PC-3 (cell line): ENCODE measurements around the gene NYAP1. TPM values are rescaled to one million over a fixed set of nuclear protein-coding genes. Genes with fewer than 3 reads are reported as not detected.
"Not testable (repeated sequence)": the region's sequence is repeated elsewhere in the genome, so short reads cannot be mapped to it uniquely, and the experiment has no call there.

Experiments used
- ATAC-seq: fragments of 200-7000 bp; cut with Tn5 transposase; 2 replicates; pipeline ENCODE4 v1.9.1; 2020; ENCODE audit warnings: mild to moderate bottlenecking, moderate library complexity
- BruUV-seq: library from RNA; stranded (reverse); fragments of 400-500 nt; replicated peaks from 2 replicates; lab custom pipeline; 2021; lab: Mats Ljungman, UMichigan
- CTCF ChIA-PET: fragments of 300-600 bp; sonication (Branson Sonifier 250); formaldehyde crosslinking; loops from one replicate; lab custom pipeline; 2022; ENCODE audit warnings: antibody characterized with exemption; lab: Charles Lee
- POLR2A ChIA-PET: fragments of 300-600 bp; sonication (Branson Sonifier 250); formaldehyde crosslinking; loops from one replicate; lab custom pipeline; 2022; ENCODE audit warnings: antibody characterized with exemption; ENCODE audit not compliant: unreplicated experiment; lab: Charles Lee
- DNase-seq: peaks from one replicate; pipeline ENCODE4 v3.0.0-alpha.2; 2015
- H2AFZ ChIP-seq: fragments of 300-600 bp; sonication (generic); 2 replicates; pipeline ENCODE4 v1.6.0; 2016; ENCODE audit warnings: antibody characterized with exemption, low read length
- H3F3A ChIP-seq: fragments of 300-600 bp; sonication (generic); one replicate; pipeline ENCODE4 v1.6.0; 2017; ENCODE audit warnings: antibody characterized with exemption, low read length, control low read depth, mild to moderate bottlenecking; ENCODE audit not compliant: unreplicated experiment
- H3K27ac ChIP-seq: fragments of 300-600 bp; sonication (generic); 2 replicates; pipeline ENCODE4 v1.5.1; 2016; ENCODE audit warnings: mild to moderate bottlenecking, low read length
- H3K27me3 ChIP-seq: fragments of 300-600 bp; sonication (generic); 2 replicates; pipeline ENCODE4 v1.6.1; 2016; ENCODE audit warnings: low read length, mixed read lengths
- H3K36me3 ChIP-seq: fragments of 300-600 bp; sonication (generic); 2 replicates; pipeline ENCODE4 v1.6.1; 2016; ENCODE audit warnings: low read depth, mixed run types, low read length, mixed read lengths
- H3K4me1 ChIP-seq: fragments of 300-600 bp; sonication (generic); 2 replicates; pipeline ENCODE4 v1.5.1; 2016; ENCODE audit warnings: low read length; ENCODE audit not compliant: insufficient read depth
- H3K4me2 ChIP-seq: fragments of 300-600 bp; sonication (generic); 2 replicates; pipeline ENCODE4 v1.6.0; 2016; ENCODE audit warnings: low read length
- H3K4me3 ChIP-seq: fragments of 300-600 bp; sonication (generic); 2 replicates; pipeline ENCODE4 v1.5.1; 2016; ENCODE audit warnings: mild to moderate bottlenecking, low read length, mixed read lengths
- H3K79me2 ChIP-seq: fragments of 300-600 bp; sonication (generic); 2 replicates; pipeline ENCODE4 v1.6.1; 2017; ENCODE audit warnings: low read length, mixed read lengths
- H3K9ac ChIP-seq: fragments of 300-600 bp; sonication (generic); 2 replicates; pipeline ENCODE4 v1.6.0; 2016; ENCODE audit warnings: mild to moderate bottlenecking, low read length
- H3K9me2 ChIP-seq: fragments of 300-600 bp; sonication (generic); replicated peaks from 2 replicates; pipeline ENCODE4 v1.6.1; 2016; ENCODE audit warnings: mixed run types, low read length, mixed read lengths
- H3K9me3 ChIP-seq: fragments of 300-600 bp; sonication (generic); 2 replicates; pipeline ENCODE4 v1.6.1; 2016; ENCODE audit warnings: low read length, mixed read lengths
- H4K20me1 ChIP-seq: fragments of 300-600 bp; sonication (generic); 2 replicates; pipeline ENCODE4 v1.6.1; 2016; ENCODE audit warnings: low read length, mixed read lengths
- EZH2 ChIP-seq: fragments of 300-600 bp; sonication (generic); IDR thresholded peaks from one replicate; pipeline ENCODE4 v1.6.1; 2017; ENCODE audit warnings: antibody characterized with exemption, mild to moderate bottlenecking, low read length; ENCODE audit not compliant: unreplicated experiment
- EZH2phosphoT487 ChIP-seq: fragments of 300-600 bp; sonication (generic); IDR thresholded peaks from 2 replicates; pipeline ENCODE4 v1.6.1; 2018; ENCODE audit warnings: mild to moderate bottlenecking, antibody characterized with exemption, low read length, borderline replicate concordance
- intact Hi-C: fragments of 100-400 bp; cut with micrococcal nuclease; formaldehyde crosslinking; loops from 2 replicates; pipeline ENCODE4 v1.9.0; 2023
- total RNA-seq: library from RNA; depleted of rRNA; stranded (reverse); fragments of >200 nt; gene quantifications from 2 replicates; pipeline ENCODE4 v1.2.3, GENCODE V29; 2014
- TF ChIP-seq, protein P1 (sequence below): fragments of 300-600 bp; sonication (generic); conservative IDR thresholded peaks from 2 replicates; pipeline ENCODE4 v1.5.1; 2017; ENCODE audit warnings: antibody characterized with exemption, low read depth, mild to moderate bottlenecking, low read length

Gene NYAP1
- total RNA-seq, 1 experiment from 2014 or later = 1.9 TPM

DNA sequence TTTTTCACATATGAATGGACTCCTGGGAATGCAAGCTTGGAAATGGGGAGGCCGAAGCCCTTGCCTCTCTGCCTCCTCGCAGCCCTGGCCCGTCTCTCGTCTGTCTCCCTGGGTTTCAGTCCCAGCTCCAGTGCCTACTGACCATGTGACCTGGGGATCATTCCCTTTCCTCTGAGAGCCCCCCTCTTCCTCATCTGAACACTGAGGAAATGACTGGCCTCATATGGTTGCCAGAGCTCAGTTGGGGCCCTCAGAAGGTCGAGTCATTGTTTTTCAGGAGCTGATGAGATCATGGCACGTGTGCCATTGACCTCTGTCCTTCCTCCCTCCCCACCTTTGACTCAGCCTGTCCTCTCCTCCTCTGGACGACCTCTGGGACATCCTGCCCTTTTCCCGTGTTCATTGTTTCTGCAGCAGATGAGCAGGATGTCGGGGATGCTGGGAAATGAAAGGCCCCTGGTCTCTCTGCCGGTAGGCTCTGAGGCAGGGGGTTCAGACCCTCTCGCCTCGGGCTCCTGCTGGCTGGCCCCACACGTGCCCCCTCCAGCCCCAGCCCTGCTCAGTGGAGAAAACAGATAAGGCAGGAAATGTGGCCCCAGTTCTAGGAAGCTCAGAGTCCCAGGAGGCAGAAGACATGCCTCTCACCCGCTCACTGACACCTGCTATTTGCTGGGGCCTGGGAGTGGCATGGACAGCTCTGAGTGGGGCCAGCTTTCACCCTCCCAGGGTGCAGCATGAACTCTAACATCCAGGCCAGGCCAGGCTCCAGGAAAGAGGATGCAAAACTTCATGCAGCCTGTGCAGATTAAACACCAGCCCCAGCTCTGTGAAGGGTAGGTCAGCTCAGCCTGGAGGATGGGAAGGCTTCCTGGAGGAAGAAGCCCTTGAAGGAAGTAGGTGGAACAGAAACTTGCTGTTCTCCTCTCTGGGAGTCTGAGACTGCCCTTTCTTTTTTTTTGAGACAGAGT lies 39.1 kb upstream of the NYAP1 start:
- intact Hi-C loops = no loop called here
- ChIA-PET CTCF (interaction anchor here (0.7 kb wide), 1 partner anchor 141 kb away, joined by 4 read pairs; the partner anchor contains the start of genes FBXO24 and LRCH4), POLR2A (interaction anchor here (0.5 kb wide), 1 partner anchor 16 kb away, joined by 3 read pairs; no protein-coding TSS in a partner anchor)
- no peaks in the 10 kb centered on the region for H3K79me2 ChIP-seq
- no peaks in the 10 kb centered on the region for H4K20me1 ChIP-seq
- H3K27me3 ChIP-seq = no peaks in the 10 kb centered on the region
- H3K4me1 ChIP-seq = no peaks in the 10 kb centered on the region
- no peaks in the 10 kb centered on the region for H3F3A ChIP-seq
- no peak overlapping the region for H3K9ac ChIP-seq
- ATAC-seq (no peak; the same call in 1 of the 2 replicates), DNase-seq (no peak)
- H3K4me3 ChIP-seq = no peak overlapping the region
- no peak overlapping the region for H3K4me2 ChIP-seq
- H3K27ac ChIP-seq = no peak overlapping the region
- no TSS peak for BruUV-seq
- H3K9me3 ChIP-seq = no peaks in the 10 kb centered on the region
- H3K9me2 ChIP-seq = no peaks in the 10 kb centered on the region
- no peak overlapping the region for H2AFZ ChIP-seq
- H3K36me3 ChIP-seq = no peaks in the 10 kb centered on the region
- TF ChIP-seq, protein P1, sequence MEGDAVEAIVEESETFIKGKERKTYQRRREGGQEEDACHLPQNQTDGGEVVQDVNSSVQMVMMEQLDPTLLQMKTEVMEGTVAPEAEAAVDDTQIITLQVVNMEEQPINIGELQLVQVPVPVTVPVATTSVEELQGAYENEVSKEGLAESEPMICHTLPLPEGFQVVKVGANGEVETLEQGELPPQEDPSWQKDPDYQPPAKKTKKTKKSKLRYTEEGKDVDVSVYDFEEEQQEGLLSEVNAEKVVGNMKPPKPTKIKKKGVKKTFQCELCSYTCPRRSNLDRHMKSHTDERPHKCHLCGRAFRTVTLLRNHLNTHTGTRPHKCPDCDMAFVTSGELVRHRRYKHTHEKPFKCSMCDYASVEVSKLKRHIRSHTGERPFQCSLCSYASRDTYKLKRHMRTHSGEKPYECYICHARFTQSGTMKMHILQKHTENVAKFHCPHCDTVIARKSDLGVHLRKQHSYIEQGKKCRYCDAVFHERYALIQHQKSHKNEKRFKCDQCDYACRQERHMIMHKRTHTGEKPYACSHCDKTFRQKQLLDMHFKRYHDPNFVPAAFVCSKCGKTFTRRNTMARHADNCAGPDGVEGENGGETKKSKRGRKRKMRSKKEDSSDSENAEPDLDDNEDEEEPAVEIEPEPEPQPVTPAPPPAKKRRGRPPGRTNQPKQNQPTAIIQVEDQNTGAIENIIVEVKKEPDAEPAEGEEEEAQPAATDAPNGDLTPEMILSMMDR = no peak
- TF ChIP-seq EZH2 (no peak), EZH2phosphoT487 (no peak)

DNA sequence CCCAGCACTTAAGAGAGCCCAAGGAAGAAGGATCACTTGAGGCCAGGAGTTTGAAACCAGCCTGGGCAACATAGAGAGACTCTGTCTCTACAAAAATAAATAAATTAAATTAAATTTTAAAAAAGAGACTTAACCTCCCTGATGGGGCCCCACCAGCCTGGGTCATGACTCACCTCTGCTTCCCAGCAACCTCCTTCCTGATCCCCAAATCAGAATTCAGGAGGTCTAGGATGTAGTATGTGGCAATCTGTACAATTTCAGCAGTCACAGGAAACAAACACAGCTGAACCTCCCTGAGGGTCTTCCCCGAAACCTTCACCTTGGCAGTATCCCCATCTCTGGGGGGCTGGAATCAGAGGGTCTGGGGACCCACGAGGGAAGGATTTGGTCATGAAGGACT lies 37.7 kb upstream of the NYAP1 start:
- CTCF ChIA-PET = interaction anchor here (0.7 kb wide), 1 partner anchor 489 kb away, joined by 3 read pairs; no protein-coding TSS in a partner anchor
- no peak for DNase-seq
- no peak overlapping the region for H3K9ac ChIP-seq

DNA sequence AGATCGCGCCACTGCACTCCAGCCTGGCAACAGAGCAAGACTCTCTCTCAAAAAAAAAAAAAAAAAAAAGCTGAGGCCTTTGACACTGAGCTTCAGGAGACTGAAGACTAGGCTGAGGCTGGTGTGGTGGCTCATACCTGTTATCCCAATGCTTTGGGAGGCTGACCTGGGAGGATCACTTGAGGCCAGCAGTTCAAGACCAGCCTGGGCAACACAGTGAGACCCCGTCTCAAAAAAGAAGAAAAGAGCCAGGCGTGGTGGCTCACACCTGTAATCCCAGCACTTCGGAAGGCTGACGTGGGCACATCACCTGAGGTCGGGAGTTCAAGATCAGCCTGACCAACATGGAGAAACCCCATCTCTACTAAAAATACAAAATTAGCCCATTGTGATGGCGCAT lies 36.4 kb upstream of the NYAP1 start:
- BruUV-seq, DNase-seq, H3K9me3 ChIP-seq, intact Hi-C loops, H3F3A ChIP-seq, H3K9me2 ChIP-seq, H3K27me3 ChIP-seq, H3K4me3 ChIP-seq, ATAC-seq, H3K79me2 ChIP-seq, H3K4me1 ChIP-seq, H3K27ac ChIP-seq, H4K20me1 ChIP-seq, H3K9ac ChIP-seq, H2AFZ ChIP-seq, H3K36me3 ChIP-seq, H3K4me2 ChIP-seq: not testable (repeated sequence)
- POLR2A ChIA-PET = interaction anchor here (0.6 kb wide), 1 partner anchor 315 kb away, joined by 7 read pairs; no protein-coding TSS in a partner anchor
- CTCF ChIA-PET = interaction anchor here (0.6 to 1.0 kb wide), 2 partner anchors 7 to 11 kb away, joined by 4 to 6 read pairs; partner anchors contain the start of gene PPP1R35

More for the DNA sequence above, 37.7 kb upstream of the NYAP1 start:
- Histone ChIP-seq H2AFZ (no peak overlapping the region), H3K36me3 (no peaks in the 10 kb centered on the region), H3K79me2 (no peaks in the 10 kb centered on the region), H3K9me2 (no peaks in the 10 kb centered on the region), H3K4me1 (no peaks in the 10 kb centered on the region), H3K9me3 (no peaks in the 10 kb centered on the region), H3K4me2 (no peak overlapping the region), H3F3A (no peaks in the 10 kb centered on the region), H4K20me1 (no peaks in the 10 kb centered on the region), H3K4me3 (no peak overlapping the region), H3K27ac (no peak overlapping the region), H3K27me3 (no peaks in the 10 kb centered on the region)
- TF ChIP-seq, protein P1 = no peak
- TF ChIP-seq EZH2 (no peak), EZH2phosphoT487 (no peak)
- intact Hi-C loops = no loop called here
- no TSS peak for BruUV-seq
- POLR2A ChIA-PET = no interaction called here
- ATAC-seq = no peak
